Kidney (tissue), 14 donors: Measurements from ENCODE around the gene TRPM3. TPM values are rescaled to one million over a fixed set of nuclear protein-coding genes. Genes with fewer than 3 reads are reported as not detected.

Experiments used
- DNase-seq, 5 donors: peaks; one replicate each; pipeline ENCODE4 v3.0.0-alpha.2; 2013 to 2020
- FAIRE-seq: peaks from 2 replicates; lab custom pipeline; 2012; peaks lifted over from hg19 to GRCh38; lab: Jason Lieb, UNC
- H3K27ac ChIP-seq, 2 donors: one replicate each; pipeline ENCODE4 v1.7.0; 2013; ENCODE audit warnings: low read depth in 2 of 2, low read length in 2 of 2, inconsistent platforms in 1 of 2
- H3K27me3 ChIP-seq: one replicate; pipeline ENCODE4 v1.7.1; 2013; ENCODE audit warnings: low read length, inconsistent platforms; ENCODE audit not compliant: control insufficient read depth, insufficient read depth
- H3K36me3 ChIP-seq, 3 donors: one replicate each; pipeline versions ENCODE4 v1.7.0 to v1.7.1; 2013; ENCODE audit warnings: low read length in 3 of 3, control low read depth in 1 of 3, inconsistent platforms in 1 of 3; ENCODE audit not compliant: insufficient read depth in 3 of 3, control insufficient read depth in 2 of 3
- H3K4me1 ChIP-seq, 3 donors: one replicate each; pipeline versions ENCODE4 v1.7.0 to v1.7.1; 2013; ENCODE audit warnings: low read length in 3 of 3, inconsistent platforms in 1 of 3, low read depth in 1 of 3; ENCODE audit not compliant: control insufficient read depth in 2 of 3, insufficient read depth in 2 of 3
- H3K4me3 ChIP-seq, 3 donors: one replicate each; pipeline versions ENCODE4 v1.7.0 to v1.8.1; 2013; ENCODE audit warnings: low read length in 3 of 3, control low read depth in 1 of 3, inconsistent platforms in 1 of 3
- H3K9ac ChIP-seq, 3 donors: one replicate each; pipeline versions ENCODE4 v1.7.0 to v1.7.1; 2013; ENCODE audit warnings: low read length in 3 of 3, control low read depth in 1 of 3, inconsistent platforms in 1 of 3
- H3K9me3 ChIP-seq, 3 donors: one replicate each; pipeline versions ENCODE4 v1.7.0 to v1.7.1; 2013; ENCODE audit warnings: low read length in 3 of 3, control low read depth in 1 of 3, inconsistent platforms in 1 of 3; ENCODE audit not compliant: control insufficient read depth in 2 of 3, insufficient read depth in 1 of 3
- CTCF ChIP-seq: IDR thresholded peaks from 3 replicates; pipeline ENCODE4 v1.5.1; 2012; ENCODE audit warnings: mild to moderate bottlenecking, moderate library complexity, borderline replicate concordance; ENCODE audit not compliant: insufficient read depth; ENCODE audit errors: extremely low read depth
- intact Hi-C: fragments of 100-400 bp; cut with DNase I; formaldehyde crosslinking; loops from one replicate; pipeline ENCODE4 v1.11.1; 2022
- polyA plus RNA-seq: library from polyadenylated mRNA; stranded (reverse); fragments of 350-450 nt; fragmentation: Illumina TruSeq; extraction: RNeasy Lipid Tissue Mini Kit (QIAGEN cat#74804); gene quantifications from one replicate; pipeline ENCODE4 v1.2.3, GENCODE V29; 2014; ENCODE audit warnings: low read depth, low replicate concordance; ENCODE audit not compliant: insufficient read depth
- total RNA-seq: library from RNA; stranded (reverse); fragmentation: NEBNext Ultra II Directional; extraction: Animal tissue kit (Norgen Biotek cat#: 25700); gene quantifications from one replicate; pipeline ENCODE4 v1.2.1, GENCODE V29; 2021
- donor health status: control.
- donor health status: control.
- donor health status: control.
- donor health status: control.
- donor health status: control.
- donor health status: DM: yes; HTN: yes; CAD: no.
- donor health status: Normal renal cell carcinoma (clear cell type).

Gene TRPM3
- total and polyA plus RNA-seq, 2 donors from 2014 or later: 8.8 to 11.4 TPM

- intact Hi-C loops: no loop called here
- FAIRE-seq (no peak), DNase-seq (no peak)
- TF ChIP-seq CTCF: no peak
- no peak overlapping the region for H3K4me3 ChIP-seq
- H3K36me3 ChIP-seq: no peaks in the 10 kb centered on the region
- H3K4me1 ChIP-seq: no peaks in the 10 kb centered on the region
- H3K9me3 ChIP-seq: no peaks in the 10 kb centered on the region
- H3K27ac ChIP-seq: no peak overlapping the region
- H3K27me3 ChIP-seq: no peaks in the 10 kb centered on the region
- no peak overlapping the region for H3K9ac ChIP-seq
These were observed 747 bp downstream of the TRPM3 start for GRCh38 chr9:71120501-71121247.

- H3K27ac ChIP-seq: no peak overlapping the region
- DNase-seq (no peak), FAIRE-seq (no peak)
- TF ChIP-seq CTCF: no peak
- no peaks in the 10 kb centered on the region for H3K4me1 ChIP-seq
- no peaks in the 10 kb centered on the region for H3K9me3 ChIP-seq
- H3K4me3 ChIP-seq: no peak overlapping the region
- intact Hi-C loops: no loop called here
- H3K36me3 ChIP-seq: no peaks in the 10 kb centered on the region
- H3K27me3 ChIP-seq: no peaks in the 10 kb centered on the region
- H3K9ac ChIP-seq: no peak overlapping the region
These were observed 1.7 kb downstream of the TRPM3 start for GRCh38 chr9:71119746-71120145.

GRCh38 chr9:71118324-71118723, 3.1 kb downstream of the TRPM3 start:
- Histone ChIP-seq H3K9ac (no peak overlapping the region), H3K4me3 (no peak overlapping the region), H3K27me3 (no peaks in the 10 kb centered on the region), H3K4me1 (no peaks in the 10 kb centered on the region), H3K27ac (no peak overlapping the region), H3K9me3 (no peaks in the 10 kb centered on the region), H3K36me3 (no peaks in the 10 kb centered on the region)
- intact Hi-C loops: no loop called here
- DNase-seq (no peak), FAIRE-seq (no peak)
- no peak for TF ChIP-seq CTCF

GRCh38 chr9:71115448-71115975, 5.9 kb downstream of the TRPM3 start:
- DNase-seq: no peak
- intact Hi-C loops: no loop called here
- H3K27ac ChIP-seq: no peak overlapping the region
- no peaks in the 10 kb centered on the region for H3K27me3 ChIP-seq
- no peaks in the 10 kb centered on the region for H3K36me3 ChIP-seq
- no peaks in the 10 kb centered on the region for H3K4me1 ChIP-seq
- H3K4me3 ChIP-seq: no peak overlapping the region
- no peaks in the 10 kb centered on the region for H3K9me3 ChIP-seq
- H3K9ac ChIP-seq: no peak overlapping the region
- no peak for FAIRE-seq
- TF ChIP-seq CTCF: no peak
